K562 (cell line): ENCODE results near the gene ECE2. TPM values are rescaled to one million over a fixed set of nuclear protein-coding genes. Genes with fewer than 3 reads are reported as not detected.

Experiments used
- ARID4B ChIP-seq: sonication (generic); formaldehyde crosslinking; IDR thresholded peaks from 2 replicates; pipeline ENCODE4 v1.8.0; 2022; ENCODE audit warnings: mild to moderate bottlenecking, missing genetic modification reagents
- CAMTA2 ChIP-seq: fragments of 250-450 bp; sonication (Bioruptor Pico); conservative IDR thresholded peaks from 2 replicates; pipeline ENCODE4 v1.5.1; 2022
- CBFA2T3 ChIP-seq: fragments of 450-650 bp; IDR thresholded peaks from 2 replicates; pipeline ENCODE4 v1.6.1; 2017
- CHAMP1 ChIP-seq: fragments of 450-650 bp; IDR thresholded peaks from 2 replicates; pipeline ENCODE4 v1.6.1; 2016; ENCODE audit warnings: mild to moderate bottlenecking
- DPF2 ChIP-seq: fragments of 450-650 bp; IDR thresholded peaks from 2 replicates; pipeline ENCODE4 v1.6.1; 2016
- FUS ChIP-seq: fragments of 200-400 bp; formaldehyde crosslinking; optimal IDR thresholded peaks from 2 replicates; pipeline ENCODE3; 2017; ENCODE audit warnings: low read depth, low read length
- MTA1 ChIP-seq: fragments of 450-650 bp; IDR thresholded peaks from 2 replicates; pipeline ENCODE4 v1.6.1; 2017; ENCODE audit warnings: borderline replicate concordance
- NR1H2 ChIP-seq: sonication (generic); formaldehyde crosslinking; IDR thresholded peaks from 2 replicates; pipeline ENCODE4 v1.4.0; 2020; ENCODE audit warnings: mild to moderate bottlenecking, missing genetic modification reagents
- SMARCA4 ChIP-seq: fragments of 450-650 bp; IDR thresholded peaks from 2 replicates; pipeline ENCODE4 v1.6.1; 2016
- SREBF1 ChIP-seq: fragments of 150-350 bp; IDR thresholded peaks from 2 replicates; pipeline ENCODE4 v1.6.1; 2014; ENCODE audit warnings: antibody characterized with exemption, low read depth, low read length, borderline replicate concordance
- TCF3 ChIP-seq: sonication (generic); formaldehyde crosslinking; IDR thresholded peaks from 2 replicates; pipeline ENCODE4 v1.4.0; 2020; ENCODE audit warnings: mild to moderate bottlenecking, missing genetic modification reagents
- ZBTB11 ChIP-seq, 3 experiments: fragments of 200-800 bp in 1 of 3; fragments of 250-450 bp in 1 of 3; fragments of 450-650 bp in 1 of 3; sonication (Bioruptor Pico) in 1 of 3; sonication (Bioruptor generic) in 1 of 3; formaldehyde crosslinking in 1 of 3; IDR thresholded peaks; 2 replicates each; pipeline versions ENCODE4 v1.6.1 to v1.8.0; 2016 to 2022; ENCODE audit warnings: mild to moderate bottlenecking in 2 of 3, missing genetic modification characterization in 2 of 3, missing compliant biosample characterization in 1 of 3, moderate library complexity in 1 of 3
- ZNF592 ChIP-seq: fragments of 450-650 bp; IDR thresholded peaks from 2 replicates; pipeline ENCODE4 v1.6.1; 2017; ENCODE audit warnings: antibody characterized with exemption, mild to moderate bottlenecking
- polyA plus RNA-seq, 8 experiments: library from polyadenylated mRNA; depleted of rRNA in 4 of 8; stranded (reverse) in 5 of 8; unstranded in 3 of 8; fragments of >200 nt; fragmentation: Nextera tagmentation in 2 of 8; fragmentation: Illumina TruSeq in 1 of 8; extraction: Ambion mirVana in 2 of 8; extraction: Trizol in 1 of 8; gene quantifications; 2 replicates each; pipeline versions ENCODE4 v1.2.1 to v1.2.3, GENCODE V29; 2011 to 2014; ENCODE audit warnings: inconsistent platforms in 1 of 8, missing spikeins in 1 of 8
- total RNA-seq, 7 experiments: library from RNA; depleted of rRNA in 6 of 7; stranded (reverse); fragments of >200 nt in 6 of 7; fragmentation: Illumina TruSeq in 2 of 7; extraction: Trizol in 2 of 7; gene quantifications; 2 replicates each; pipeline versions ENCODE4 v1.2.1 to v1.2.3, GENCODE V29; 2011 to 2021; ENCODE audit warnings: low replicate concordance in 1 of 7

The ECE2 gene
- total and polyA plus RNA-seq, 9 of the 15 experiments (the other 6 are each of a cell fraction or from before 2014, with no cell fraction given) = not detected

- TF ChIP-seq ZBTB11 (CRISPR knock-in tag; IDR thresholded peaks at IDR 0.05) (no peak), SREBF1 (no peak), DPF2 (peak; percentile 54; the same call in 1 of the 2 replicates), CHAMP1 (no peak), ZNF592 (0 out of 2 replicates have a peak, but pooled peaks have one; percentile 19), ARID4B (CRISPR knock-in tag) (no peak), TCF3 (CRISPR knock-in tag) (peak; percentile 40; the same call in 1 of the 2 replicates), MTA1 (no peak), NR1H2 (CRISPR knock-in tag) (no peak), CAMTA2 (no peak), FUS (no peak), CBFA2T3 (peak; percentile 49), SMARCA4 (peak; percentile 27; the same call in 1 of the 2 replicates)
Measured at GRCh38 chr3:184333190-184333589, 57.4 kb downstream of the ECE2 start (continued).
